KG1 (cell line): ENCODE measurements around the gene CORO2B.

ENCODE experiments used
- DNase-seq: peaks from one replicate; lab custom pipeline; 2025; lab: John Stamatoyannopoulos, UW

Gene CORO2B

DNA sequence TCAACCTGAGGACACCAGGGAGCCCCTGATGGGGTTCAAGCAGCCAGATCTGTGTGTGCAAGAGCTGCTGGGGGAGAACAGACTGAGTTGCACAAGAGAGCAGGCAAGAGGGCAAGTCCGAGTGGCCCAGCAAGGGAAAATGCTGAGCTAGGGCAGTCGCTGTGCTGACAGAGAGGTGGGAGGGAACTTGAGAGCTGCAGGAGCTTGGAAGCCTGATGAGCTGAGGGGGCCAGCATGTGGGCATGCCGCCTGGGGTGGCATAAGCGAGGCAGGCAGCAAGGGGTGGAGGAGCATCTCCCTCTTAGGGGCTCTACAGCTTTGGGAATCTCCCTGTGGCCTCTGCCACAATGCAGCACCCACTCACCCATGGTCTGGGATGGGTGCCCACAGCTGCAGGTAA is 4.7 kb upstream of the CORO2B start:
- DNase-seq = no peak

GRCh38 chr15:68574629-68575028 is 4.2 kb upstream of the CORO2B start:
- no peak for DNase-seq

GRCh38 chr15:68576235-68576892 is 2.4 kb upstream of the CORO2B start:
- no peak for DNase-seq

GRCh38 chr15:68578175-68578979 is 416 bp upstream of the CORO2B start:
- no peak for DNase-seq

DNA sequence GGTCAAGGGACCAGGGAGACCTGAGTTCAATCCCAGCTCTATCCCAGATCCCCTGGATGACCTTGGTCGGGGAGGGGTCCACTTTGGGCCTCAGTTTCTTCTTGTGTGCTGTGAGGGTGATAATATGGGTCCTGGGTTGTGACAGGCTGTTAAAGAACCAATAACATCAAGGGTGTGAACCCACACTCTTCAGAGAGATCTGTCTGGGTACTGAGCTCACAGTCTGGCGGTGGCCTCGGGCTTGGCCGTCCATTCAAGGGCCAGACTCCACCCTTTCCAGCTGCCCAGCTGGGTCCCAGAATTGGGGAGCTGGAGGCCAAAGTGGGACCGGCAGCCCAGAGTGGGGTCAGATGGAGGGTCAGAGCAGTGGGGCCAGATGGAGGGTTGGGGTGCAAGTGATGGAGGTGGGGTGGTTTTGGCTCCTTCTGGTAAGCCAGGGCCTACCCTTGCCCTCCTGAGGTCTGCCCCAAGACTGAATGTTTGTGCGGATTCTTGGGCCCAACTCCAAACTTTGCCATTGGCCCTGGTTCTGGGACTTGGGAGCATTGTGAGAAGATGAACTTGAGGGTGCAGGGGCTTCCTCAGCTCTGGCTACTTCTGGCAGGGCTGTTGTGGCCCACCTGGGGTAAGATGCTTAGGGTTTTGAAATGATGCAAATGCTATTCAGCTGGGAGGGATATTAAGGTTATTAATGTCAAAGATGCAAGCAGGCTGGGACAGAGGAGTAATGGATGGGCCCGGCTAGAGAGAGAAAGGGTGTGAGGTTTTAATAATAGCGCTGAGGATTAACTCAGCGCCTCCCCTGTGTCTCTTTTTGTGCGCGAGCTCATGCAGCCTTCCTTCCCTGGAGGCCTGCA is 1.5 kb downstream of the CORO2B start:
- no peak for DNase-seq

GRCh38 chr15:68580883-68581155 is 2.0 kb downstream of the CORO2B start:
- no peak for DNase-seq

DNA sequence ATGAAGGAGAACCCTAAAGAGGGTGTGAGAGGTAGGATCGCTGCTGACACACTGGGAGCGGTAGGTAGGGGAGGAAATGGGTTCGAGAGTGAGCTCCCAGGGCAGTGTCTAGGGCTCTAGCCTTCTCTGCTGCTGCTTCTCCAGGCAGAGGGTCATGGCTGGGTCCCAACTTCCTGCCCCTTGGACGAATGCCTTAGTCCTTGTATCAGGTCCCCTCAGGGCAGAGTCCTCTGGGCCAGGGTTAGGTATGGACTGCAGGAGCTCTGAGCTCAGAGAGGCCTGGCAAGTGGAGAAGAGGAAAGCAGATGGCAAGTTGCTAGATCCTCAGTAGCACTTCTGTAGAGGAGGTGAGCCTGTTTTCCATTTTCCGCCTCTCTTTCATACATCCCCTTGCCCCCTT is 2.9 kb downstream of the CORO2B start:
- DNase-seq = no peak

- DNase-seq = no peak
Observed at GRCh38 chr15:68582236-68582635, 3.4 kb downstream of the CORO2B start.

DNA sequence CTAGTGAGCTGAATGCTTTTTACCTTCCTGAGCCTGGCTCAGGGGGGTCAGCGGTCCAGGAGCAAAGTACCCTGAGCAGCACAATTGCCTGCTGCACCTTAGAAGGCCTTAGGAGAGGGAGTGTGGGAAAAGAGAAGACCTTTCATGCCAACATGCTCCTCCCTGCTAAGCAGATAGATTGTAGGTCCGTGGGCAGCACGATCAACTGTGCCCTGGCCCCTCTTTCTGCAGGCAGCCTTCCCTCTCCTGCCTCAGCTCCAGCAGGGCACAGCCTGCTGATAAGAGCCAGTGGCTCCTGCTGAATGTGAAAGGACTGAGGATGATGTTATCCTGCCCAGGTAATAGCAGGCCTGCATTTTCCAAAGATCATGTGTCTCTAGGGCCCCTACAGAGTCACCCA is 4.1 kb downstream of the CORO2B start:
- no peak for DNase-seq

DNA sequence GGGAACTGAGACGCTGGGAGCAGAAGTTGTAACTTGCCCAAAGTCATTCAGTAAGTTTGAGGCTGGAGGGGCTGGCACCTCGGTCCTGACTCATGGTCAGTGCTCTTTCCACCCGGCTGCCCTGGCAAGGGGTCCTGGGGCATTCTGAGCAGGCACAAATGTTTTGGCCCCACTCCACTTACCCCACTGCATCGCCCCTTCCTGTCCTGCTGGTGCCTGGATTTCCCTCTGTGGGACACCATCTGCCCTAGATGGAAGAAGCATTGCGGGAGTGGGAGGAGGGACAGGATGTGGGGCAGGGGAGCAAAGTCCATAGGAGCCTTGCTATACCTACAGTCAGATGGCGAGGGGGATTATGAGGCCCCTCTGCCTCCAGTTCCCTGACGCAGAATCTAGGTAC is 4.5 kb downstream of the CORO2B start:
- no peak for DNase-seq

- DNase-seq = no peak
Observed at GRCh38 chr15:68583936-68584755, 5.4 kb downstream of the CORO2B start.

GRCh38 chr15:68584756-68585573 is 6.2 kb downstream of the CORO2B start:
- DNase-seq = no peak

DNA sequence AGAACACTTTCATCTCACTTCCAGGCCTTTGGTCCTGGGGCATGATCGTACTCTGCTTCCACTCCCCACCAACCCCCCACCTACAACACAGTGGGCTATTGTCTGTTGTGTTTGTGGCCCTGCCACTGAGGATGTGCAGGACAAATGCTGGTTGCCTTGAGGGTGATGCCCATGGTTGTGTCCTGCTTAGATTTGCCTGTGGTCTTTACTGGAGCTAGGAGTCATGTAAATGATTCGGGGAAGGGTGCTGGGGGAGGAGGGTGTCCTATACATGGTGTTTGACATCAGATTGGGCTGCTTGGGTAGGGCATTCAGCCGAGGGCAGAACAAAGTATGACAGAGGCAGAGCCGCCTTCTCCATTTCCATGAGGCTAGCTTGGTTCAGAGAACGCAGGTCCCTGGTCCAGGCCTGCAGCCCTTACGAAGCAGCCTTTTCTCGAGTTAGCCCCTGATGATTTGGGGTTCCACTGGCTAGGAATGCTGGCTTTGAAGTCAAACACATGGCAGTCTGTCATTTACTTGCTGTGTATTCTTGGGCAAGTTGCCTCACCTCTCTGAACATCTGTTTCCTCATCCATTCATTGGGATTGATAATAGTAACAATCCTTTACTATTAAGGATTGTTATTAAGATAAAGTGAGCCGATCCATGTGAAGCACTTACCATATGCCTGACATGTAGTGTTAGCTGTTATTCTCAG is 6.9 kb downstream of the CORO2B start:
- no peak for DNase-seq

DNA sequence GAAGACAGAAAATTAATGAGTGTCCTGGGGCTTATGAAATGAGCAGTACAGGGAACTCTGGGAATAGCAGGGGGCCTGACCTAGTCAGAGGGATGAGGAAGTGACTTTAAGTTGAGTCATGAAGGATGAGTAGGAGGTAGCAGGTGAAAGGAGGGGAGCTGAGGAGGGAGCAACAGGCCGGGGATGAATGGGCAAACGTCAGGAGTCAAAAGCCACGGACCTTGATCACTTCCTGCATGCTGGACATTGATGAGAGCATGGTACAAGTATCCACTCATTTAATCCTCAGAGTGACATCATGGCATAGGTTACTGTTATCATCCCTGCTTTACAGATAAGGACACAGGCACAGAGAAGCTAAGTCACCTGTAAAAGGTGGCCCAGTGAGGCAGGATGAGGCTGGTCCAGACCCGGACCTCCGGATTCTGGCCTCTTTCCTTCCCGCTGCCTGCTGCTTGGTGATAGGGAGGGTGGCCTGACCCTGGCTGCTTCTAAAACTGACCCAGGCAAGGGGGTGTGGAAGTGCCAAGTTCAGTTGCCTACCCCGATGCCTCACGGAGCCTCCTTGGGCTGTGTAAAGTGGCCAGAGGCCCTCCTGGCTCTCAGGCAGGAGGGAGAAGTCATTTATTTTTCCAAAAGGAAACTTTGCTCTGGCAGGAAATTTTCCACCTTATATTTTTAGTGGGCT is 7.6 kb downstream of the CORO2B start:
- no peak for DNase-seq

DNA sequence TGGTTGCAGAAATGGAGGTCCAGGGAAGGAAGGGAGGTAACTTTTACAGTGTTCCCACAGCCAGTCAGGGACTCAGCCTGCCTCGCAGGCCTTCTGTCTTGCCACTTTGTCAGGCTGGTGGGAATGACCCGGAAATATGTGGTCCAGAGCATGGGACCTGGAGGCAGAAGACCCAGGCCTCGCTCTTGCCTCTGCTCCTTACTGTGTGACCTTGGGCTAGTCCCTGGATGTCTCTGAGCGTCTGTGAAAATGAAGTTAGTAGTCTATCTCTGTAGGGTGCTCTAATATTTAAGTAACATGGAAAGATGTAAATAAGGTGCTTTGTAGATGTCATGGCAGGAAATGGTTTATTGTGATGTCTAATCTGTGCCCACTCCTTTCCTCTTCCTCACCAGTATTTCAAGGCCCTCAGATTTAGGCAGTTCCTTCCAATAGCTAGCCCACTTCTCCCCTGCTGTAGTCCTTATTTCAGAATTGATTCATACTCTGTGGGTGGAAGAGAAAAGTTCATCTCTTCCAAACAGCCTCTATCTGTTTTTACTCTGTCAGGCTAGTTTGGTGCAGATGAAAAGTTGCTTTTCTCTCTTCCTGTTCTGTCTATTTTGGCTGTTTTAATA is 9.1 kb downstream of the CORO2B start:
- DNase-seq = no peak

- DNase-seq = no peak
Observed at GRCh38 chr15:68589053-68589452, 10.3 kb downstream of the CORO2B start.

GRCh38 chr15:68589783-68590710 is 11.3 kb downstream of the CORO2B start:
- no peak for DNase-seq

DNA sequence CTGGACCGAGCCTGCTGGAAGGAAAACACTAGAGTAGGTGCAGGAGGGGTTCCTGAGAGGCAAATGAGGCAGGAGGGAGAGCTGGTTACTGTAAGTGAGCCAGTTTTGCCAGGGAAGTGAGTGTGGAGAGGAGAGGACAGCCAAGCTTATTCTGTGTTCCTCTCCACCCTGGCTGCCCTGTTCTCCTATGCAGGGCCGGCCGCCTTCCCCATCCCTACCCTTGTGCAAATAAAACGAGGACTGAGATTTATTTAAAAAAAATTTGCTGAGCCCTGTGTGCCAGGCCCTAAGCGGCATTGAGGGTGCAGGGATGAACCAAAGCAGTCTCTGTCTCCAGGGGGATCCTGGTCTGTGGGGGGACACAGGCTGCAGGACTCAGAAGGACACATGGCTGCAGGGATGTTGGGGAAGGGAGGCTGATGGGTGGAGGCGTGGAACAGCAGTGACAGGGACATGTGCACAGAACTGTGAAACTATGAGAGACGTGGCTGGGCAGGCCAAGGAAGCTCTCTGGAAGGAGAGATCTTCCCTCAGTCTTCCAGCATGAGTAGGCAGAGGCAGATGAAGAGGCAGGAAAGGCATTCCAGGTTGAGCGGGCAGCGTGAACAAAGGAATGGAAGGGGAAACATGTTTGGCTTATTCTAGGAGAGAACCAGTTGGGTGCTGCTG is 12.1 kb downstream of the CORO2B start:
- no peak for DNase-seq
